ENCODE data around the gene ZNF80.

GRCh38 chr3:114217266-114217665 lies 20.1 kb downstream of the ZNF80 start:
- TF ChIP-seq CTCF (IDR thresholded peaks at IDR 0.05), result no peak
- no peak for TF ChIP-seq POLR2AphosphoS5 (IDR thresholded peaks at IDR 0.05)
- no peak for TF ChIP-seq POLR2A (IDR thresholded peaks at IDR 0.05)

Measured in breast epithelium (tissue), 3 donors.